SJCRH30 (cell line): ENCODE measurements around the gene CFAP46. TPM values are rescaled to one million over a fixed set of nuclear protein-coding genes. Genes with fewer than 3 reads are reported as not detected.

Experiments used
- total RNA-seq: library from RNA; depleted of rRNA; stranded (reverse); fragments of >200 nt; shearing (Covaris generic); gene quantifications from 2 replicates; pipeline ENCODE4 v1.2.3, GENCODE V29; 2014; rRNA removed

CFAP46 gene
- total RNA-seq, 1 experiment from 2014 or later: 1.7 TPM

Other genes starting within 250 kb of the CFAP46 start
- not detected in 2 replicates for gene NKX6-2, start 156.4 kb downstream of the CFAP46 start, total RNA-seq
- gene ADGRA1, start 145.4 kb upstream of the CFAP46 start, total RNA-seq: 0.81 and 1.0 TPM in 2 replicates
- 1.1 TPM in 1 of 2 replicates, not detected in the other for gene KNDC1, start 217.6 kb upstream of the CFAP46 start, total RNA-seq